HG03571 (cell line): Measurements from ENCODE around the gene RBM18.

ENCODE experiments used
- ATAC-seq: cut with Tn5 transposase; IDR thresholded peaks from one replicate; pipeline ENCODE4 v1.9.1; 2021; ENCODE audit not compliant: unreplicated experiment

Gene RBM18

GRCh38 chr9:122206118-122207046 lies 58.3 kb downstream of the RBM18 start:
- no peak for ATAC-seq

GRCh38 chr9:122205176-122205575 lies 59.5 kb downstream of the RBM18 start:
- no peak for ATAC-seq

- ATAC-seq = no peak
These were observed 60.1 kb downstream of the RBM18 start for GRCh38 chr9:122204491-122204890.

GRCh38 chr9:122204055-122204454 lies 60.6 kb downstream of the RBM18 start:
- ATAC-seq = no peak

- ATAC-seq = no peak
These were observed 62.5 kb downstream of the RBM18 start for GRCh38 chr9:122202111-122202510.

GRCh38 chr9:122201641-122202040 lies 63.0 kb downstream of the RBM18 start:
- no peak for ATAC-seq

- no peak for ATAC-seq
These were observed 63.6 kb downstream of the RBM18 start for GRCh38 chr9:122200960-122201595.

GRCh38 chr9:122197882-122198281 lies 66.8 kb downstream of the RBM18 start:
- no peak for ATAC-seq

GRCh38 chr9:122197426-122197825 lies 67.2 kb downstream of the RBM18 start:
- ATAC-seq = no peak

- ATAC-seq = no peak
These were observed 68.8 kb downstream of the RBM18 start for GRCh38 chr9:122195875-122196274.

- ATAC-seq = no peak
These were observed 71.0 kb downstream of the RBM18 start for GRCh38 chr9:122193651-122194050.

- ATAC-seq = no peak
These were observed 71.6 kb downstream of the RBM18 start for GRCh38 chr9:122192914-122193525.

- no peak for ATAC-seq
These were observed 72.3 kb downstream of the RBM18 start for GRCh38 chr9:122192261-122192875.

GRCh38 chr9:122191584-122191983 lies 73.1 kb downstream of the RBM18 start:
- no peak for ATAC-seq

GRCh38 chr9:122190597-122191381 lies 73.9 kb downstream of the RBM18 start:
- no peak for ATAC-seq

- ATAC-seq = no peak
These were observed 76.3 kb downstream of the RBM18 start for GRCh38 chr9:122188369-122188768.
